GM21723 (cell line): ENCODE results near the gene MMP24OS.
"Not testable (repeated sequence)": the region's sequence is repeated elsewhere in the genome, so short reads cannot be mapped to it uniquely, and the experiment has no call there.

Experiments
- ATAC-seq: cut with Tn5 transposase; IDR thresholded peaks from one replicate; pipeline ENCODE4 v1.9.1; 2021; ENCODE audit warnings: mild to moderate bottlenecking, moderate library complexity; ENCODE audit not compliant: unreplicated experiment

Gene MMP24OS

DNA sequence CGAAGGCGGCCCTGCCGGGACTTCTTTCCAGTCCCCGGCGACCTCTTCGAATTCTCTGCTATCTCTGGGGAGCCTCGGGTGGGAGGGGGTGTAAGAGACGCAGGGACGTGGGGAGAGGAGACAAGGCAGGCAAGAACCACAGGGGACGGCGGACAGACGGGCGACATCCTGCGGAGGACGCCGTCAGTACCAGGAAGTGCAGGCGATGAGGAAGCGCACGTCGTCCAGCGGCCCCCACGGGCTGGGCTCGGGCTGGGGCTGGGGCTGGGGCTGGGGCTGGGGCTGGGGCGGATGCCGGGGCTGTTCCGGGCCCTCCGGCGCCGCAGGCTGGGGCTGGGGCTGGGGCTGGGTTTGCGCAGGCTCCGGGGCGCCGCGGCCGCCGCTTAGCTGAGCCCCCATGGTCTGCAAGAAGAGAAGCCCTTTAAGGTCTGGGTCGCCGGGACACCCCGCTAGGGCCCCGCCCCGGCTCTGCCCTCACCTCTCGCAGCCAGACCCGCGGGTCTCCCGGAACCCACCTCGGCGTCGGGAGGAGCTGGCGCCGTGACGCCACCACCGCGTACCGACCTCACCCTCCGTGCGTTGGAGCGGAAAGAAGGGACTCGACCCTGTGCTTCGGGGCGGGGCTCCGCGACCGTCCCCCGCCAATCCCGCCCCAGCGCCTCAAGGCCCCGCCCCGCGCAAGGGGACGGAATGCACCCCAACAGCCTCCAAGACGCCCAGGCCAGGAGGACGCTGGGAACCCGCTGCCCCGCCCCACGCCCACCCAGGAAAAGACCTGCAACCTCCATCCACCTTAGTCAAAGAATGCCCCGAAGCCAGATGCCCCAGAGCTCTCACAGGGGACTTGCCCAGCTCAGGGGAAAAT is at the start of gene MMP24OS:
MMP24OS (minus strand) TSS at position 592 of the 865 bp plus-strand sequence; CDS start at position 399, 193 bp downstream.
- ATAC-seq = peak; percentile 79

DNA sequence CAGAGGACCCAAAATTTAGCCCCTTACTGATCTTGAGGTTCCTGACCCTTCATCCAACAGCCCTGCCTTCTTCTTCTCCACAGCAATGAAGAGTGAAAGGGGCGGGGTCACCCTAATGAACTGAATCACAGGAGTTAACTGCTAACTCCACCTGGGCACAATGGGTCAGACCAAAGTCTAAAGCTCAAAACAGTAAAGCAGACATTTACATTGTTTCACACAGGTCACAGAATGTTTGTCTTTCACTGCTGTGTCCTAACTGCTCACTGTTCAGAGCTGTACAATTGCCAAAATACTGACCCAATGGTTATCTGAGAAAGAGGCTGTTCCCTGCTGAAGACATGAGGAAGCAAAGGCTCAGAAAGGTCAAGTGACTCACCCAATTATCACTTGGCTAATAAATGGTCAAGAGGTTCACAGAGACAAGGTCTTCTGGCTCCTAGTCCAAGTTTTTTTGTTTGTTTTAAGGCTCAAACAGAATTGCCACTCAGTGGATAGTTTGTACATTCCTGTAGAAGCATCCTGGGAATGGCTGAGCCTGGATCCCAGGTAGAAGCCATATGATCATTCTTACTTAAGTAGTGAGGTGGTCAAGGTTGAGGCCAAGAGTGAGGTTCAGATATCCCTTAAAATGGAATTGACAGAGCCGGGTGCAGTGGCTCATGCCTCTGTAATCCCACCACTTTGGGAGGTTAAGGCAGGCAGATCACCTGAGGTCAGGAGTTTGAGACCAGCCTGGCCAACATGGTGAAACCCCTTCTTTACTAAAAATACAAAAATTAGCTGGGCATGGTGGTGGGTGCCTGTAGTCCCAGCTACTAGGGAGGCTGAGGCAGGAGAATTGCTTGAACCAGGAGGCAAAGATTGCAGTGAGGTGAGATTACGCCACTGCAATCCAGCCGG is 49.4 kb upstream of the MMP24OS start:
- ATAC-seq = no peak

DNA sequence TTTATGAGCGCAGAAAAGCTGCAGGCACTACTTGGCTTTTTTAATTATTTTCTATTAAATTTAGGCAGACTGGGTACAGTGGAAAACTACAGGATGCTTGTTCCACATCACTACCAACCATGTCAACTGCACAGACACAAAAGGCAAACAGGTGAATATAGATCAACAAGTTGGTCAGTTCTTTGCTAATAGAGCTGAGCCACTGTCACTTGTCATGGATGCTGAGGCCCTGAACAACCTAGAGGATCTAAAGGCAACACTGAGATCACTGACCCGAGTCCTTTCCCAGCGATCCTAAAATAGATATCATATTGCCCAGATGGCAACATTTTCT is 48.8 kb upstream of the MMP24OS start:
- no peak for ATAC-seq

DNA sequence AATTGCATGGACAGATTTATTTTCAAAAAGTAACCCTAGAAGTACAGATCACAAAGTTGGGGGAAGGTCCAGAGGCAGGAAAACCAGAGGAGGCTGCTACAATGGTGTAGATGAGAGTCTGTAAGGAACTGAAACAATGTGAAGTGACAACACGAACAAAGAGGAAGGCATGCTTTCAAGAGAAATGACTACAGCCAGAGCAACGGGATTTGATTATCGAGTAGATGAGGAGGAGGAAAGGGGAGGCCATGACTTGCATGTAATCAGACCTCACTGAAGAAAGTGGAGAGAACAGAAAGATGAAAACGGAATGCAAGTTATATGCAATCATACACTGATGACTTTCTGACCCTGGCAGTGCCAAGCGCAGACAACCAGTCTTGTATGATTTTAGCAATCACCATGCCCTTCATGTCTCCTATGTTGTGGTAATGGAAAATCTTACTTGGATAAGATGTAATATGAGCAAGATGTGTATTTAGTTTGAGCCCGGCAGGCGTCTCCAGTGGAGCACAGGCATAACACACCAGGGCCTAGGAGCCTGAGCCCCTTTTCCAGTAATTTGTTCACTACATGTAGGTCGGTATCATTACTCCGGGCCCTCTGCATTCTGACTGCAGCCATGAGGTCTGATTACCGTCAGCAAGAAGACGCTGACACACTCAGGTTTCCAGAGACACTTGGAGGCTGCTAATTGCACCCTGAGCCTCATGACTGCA is 48.3 kb upstream of the MMP24OS start:
- no peak for ATAC-seq

DNA sequence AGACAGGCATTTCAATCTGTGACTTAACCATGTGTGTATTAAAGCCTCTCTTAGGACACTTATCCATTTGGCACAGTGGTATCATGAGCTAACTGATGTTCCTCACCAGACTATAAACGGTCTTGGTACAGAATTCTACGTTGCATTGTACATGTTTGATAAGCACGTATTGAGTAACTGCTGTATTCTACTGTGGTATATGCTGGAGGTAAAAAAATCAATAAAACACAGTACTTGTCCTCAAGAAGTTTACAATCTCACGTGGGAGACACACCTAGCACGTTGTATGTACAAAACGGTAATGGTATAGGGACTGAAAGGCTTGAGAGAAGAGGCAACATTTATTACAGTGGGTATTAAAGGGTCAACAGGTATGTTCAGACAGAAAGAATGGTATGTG is 47.5 kb upstream of the MMP24OS start:
- ATAC-seq = no peak

DNA sequence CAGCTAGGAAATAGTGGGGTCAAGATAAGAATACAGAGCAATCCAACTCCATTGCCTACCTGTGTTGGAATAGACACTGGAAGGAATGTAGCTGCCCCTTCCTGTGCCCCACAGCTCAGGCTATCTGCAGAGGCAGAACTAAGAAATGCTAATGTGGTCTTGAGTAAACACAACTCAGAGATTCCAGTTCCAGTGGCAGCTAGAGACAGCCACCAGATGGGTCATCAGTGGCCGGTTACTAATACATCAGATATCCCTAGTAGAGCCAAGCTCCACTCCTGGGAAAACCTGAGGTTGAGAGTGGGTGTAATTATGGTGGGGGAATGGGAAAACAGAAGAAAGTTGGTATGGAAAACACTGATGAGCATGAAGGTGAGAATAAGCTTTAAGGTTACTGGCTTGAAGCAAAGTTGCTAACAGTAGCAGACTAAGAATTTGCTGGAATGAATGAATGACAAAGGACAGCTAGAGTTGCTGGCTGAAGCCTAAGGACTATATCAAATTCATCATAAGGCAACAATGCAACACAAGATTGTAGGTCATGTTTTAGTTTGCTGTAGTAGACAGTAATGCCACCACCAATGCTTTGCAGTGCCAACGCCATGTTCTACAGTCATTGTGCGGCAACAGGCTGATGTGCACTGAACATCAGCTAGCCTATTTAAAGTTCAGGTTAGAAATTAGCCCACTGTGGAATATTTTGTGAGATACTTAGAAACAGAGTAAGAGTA is 42.6 kb upstream of the MMP24OS start:
- ATAC-seq = no peak

DNA sequence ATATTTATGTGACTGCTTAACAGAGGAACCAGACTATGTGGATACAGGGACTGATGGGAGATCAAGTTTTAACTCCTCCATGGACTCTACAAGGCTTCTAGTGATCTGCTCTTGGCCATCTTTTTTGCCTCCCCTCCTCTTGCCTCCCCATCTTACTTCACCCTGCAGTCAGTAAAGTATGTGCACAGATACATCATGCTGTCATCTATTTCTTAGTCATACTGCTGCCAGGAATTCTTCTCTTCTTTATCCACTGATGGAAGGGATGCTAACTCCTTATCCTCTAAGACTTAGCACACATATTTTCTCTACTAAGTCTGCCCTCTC is 41.9 kb upstream of the MMP24OS start:
- ATAC-seq = no peak

DNA sequence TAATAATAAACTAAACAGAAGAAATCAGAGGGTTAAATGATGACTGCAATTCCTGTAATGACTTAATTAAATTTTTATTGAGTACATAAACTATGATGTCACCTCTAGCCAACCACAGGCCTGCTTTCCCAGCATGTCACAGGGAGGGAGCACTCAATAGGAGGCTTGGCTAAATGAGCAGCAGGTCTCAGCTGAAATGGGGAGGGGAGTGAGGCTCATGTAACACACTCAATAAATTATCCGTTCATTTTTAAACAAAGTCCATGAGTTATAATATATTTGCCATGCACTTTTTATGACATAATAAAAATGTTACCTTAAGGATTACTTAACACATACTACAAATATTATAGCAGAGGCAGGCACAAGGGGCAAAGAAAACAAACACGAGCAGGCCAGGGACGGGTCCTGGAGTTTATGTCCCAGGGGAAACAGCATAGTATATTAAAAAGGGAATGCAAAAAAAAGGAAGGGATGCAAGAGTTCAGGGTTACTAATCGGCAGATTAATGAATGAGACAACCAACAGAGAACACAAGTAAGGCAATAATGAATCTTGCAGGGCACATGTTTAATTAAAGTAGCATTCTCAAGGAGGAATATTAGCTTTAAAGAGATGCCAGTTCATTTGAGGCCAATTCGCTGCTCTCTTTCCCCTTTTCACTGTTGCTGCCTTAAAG is 41.4 kb upstream of the MMP24OS start:
- no peak for ATAC-seq

DNA sequence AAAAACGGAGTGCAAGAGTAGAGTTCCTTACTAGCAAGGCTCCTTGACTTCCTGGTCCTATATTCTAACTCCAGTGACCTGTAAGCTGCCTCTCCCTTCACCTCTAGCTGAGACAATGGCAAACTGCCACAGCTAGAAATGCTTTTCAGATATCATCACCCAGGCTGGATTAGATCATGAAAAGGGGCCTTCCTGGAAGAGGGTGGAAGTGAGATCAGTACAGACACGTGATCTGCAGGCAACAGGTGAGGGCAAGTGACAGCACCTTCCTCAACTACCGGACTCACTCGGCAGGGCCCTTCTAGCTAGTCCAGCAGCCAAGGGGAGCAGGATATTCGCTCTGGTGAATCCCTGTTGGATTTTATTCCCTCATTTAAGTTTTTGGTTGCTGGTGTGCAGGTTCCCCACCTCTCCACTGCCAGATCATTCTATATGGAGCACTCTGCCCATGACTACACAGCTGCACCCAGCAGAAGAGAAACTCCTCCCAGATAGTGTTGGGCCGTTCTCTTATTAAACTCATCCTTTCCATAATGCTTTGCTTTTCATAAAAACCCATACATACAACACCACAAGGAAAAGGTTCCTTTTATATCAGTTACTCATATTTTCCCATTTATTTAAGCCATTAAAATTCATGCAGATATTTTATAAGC is 40.7 kb upstream of the MMP24OS start:
- ATAC-seq = no peak

DNA sequence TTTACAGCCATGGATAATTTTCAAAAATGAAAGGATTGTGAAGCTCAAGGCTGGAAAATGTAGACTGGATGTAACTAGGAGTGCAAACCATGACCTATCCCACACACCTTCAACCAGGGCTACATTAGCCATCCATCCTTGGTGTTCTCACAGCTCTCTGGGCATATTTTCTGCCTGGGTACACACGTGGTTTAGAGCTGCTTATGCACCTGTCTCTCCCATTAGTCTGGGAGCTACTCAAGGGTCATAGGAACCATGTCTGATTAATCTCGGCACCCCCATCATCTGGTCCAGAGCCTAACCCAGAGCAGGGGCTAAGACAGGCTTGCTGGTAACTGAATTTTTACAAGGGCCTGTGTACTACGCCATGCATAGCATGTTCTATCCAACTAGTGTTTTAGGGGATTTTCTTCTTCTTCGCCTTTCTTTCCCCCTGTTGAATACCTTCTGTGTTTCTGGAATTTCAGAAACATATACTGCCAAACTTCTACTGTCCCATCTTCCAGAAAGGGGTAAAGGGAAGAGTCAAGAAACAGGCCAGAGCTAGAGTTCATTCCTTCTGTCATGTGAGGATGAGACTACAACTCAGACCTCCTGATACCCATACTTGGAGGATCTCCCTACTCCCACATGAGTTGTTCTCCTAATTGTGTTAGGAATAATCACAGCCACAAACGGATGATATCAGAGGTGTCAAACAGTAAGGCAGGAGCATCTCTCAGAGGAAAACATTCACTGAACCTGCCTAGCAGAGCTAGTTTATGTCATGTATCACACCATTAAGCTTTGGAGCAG is 39.7 kb upstream of the MMP24OS start:
- ATAC-seq = no peak

DNA sequence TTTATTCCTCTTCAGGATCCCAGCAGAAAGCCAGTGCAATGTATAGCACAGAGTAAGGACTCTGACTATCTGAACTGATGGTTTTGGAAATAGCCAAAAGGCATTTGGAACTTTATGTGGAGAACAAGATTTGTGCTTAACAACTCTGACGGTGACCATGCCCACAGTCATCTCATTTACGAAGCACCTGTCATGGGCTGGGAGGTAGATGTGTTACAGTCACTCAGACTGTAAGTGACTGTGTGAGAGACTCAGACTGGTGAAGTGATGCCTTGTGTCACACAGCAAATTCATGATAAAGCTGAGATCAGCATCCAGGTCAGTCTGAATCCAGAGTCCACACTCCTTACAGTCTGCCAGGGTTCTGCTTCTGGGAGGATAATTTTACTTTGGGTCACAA is 38.2 kb upstream of the MMP24OS start:
- ATAC-seq = no peak

DNA sequence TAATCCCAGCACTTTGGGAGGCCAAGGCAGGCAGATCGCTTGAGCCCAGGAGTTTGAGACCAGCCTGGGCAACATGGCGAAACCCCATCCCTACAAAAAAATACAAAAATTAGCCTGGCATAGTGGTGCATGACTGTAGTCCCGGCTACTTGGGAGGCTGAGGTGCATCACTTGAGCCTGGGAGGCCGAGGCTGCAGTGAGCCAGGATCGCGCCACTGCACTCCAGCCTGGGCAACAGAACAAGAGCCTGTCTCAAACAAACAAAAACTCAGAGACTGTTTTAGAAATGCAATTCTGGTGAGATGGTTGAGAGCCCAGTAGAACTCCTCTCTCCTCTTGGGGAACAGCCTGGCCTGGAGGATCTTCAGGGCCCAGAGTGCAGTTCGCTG is 37.7 kb upstream of the MMP24OS start:
- ATAC-seq = not testable (repeated sequence)

DNA sequence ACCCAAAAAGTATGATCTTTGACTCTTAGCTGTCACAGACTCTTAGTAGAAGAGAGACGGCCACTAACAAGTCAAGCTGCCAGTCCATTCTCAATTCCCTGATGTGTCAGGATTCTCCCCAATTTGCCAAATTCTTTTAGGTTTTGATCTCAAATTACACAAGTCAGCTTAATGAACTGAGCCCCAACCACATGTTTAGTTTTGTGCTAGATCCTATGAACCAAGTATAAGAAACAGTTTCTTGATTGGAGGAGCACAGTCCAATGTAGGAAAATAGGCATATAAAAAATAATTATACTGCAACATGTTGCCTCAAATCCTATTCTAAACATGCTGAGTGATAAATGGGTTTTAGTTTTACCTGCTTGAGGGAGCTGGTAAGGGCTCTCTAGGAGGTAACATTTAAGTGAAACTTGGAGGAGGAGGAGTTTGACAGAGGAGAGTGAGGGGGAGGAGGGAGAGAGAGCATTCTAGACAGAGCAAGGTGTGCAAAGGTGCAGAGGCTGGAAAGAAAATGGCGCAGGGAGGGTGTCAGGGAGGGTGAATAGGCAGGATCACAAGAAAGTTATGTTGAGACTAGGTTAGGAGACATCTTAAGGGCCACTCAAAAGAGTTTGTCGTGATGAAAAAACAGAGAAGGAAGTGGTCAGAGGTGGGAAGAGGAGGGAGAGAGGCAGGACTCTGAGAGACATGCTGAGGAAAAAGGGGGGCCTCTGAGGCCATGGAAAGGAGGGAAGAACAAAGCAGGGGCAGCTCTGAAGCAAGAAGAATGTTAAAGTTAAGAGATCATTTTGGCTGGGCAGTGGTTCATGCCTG is 37.1 kb upstream of the MMP24OS start:
- no peak for ATAC-seq

DNA sequence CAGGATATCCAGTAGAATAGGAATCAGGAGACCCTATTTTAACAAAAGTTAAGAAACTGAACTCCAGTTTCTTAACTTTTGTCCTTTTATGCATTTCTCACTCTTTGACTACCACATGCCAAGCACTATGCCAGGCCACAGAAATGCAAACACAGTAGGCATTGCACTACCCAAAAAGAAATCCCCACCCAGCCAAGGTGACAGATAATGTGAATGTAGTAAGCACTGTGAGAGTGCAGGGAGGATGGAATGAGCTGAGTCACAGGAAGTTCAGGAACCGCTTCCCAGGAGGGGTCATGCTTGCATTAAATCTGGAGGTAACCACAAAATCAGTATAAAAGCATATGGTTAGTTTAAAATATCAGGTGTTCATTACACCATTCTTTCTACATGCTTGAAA is 34.4 kb upstream of the MMP24OS start:
- no peak for ATAC-seq

DNA sequence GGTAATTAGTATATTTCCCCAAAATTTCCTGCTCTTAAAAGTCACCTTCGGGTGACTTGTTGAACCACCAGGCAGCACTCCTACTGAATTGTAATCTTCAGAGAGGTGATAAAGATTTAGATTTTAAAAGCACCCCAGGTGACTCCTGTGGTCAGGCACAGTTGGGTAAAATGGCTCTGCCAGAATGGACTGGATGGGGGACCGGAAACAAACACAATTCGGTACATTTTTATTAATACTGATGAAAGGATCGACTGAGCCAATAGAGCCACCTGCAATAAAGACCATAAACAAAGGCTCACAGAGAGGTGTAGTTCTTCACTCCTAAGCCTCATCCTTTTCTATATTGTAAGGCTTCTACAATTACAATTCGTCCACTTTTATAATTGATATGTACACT is 33.9 kb upstream of the MMP24OS start:
- ATAC-seq = no peak

DNA sequence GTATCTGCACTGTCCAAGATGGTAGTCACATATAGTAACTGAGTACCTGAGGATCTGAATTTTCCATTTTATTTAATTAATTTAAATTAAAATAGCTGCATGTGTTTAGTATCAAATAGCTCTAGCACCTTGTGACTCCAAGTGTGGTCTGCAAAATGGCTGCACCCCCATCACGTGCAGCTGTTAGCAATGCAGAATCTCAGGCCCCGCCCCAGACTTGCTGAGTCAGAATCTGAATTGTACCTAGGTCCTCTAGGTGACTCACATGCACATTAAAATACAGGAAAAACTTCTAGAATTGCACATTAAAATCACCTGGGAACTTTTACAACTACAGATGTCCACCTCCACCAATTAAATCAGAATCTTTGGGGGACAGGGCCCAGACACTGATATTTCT is 33.5 kb upstream of the MMP24OS start:
- ATAC-seq = no peak

DNA sequence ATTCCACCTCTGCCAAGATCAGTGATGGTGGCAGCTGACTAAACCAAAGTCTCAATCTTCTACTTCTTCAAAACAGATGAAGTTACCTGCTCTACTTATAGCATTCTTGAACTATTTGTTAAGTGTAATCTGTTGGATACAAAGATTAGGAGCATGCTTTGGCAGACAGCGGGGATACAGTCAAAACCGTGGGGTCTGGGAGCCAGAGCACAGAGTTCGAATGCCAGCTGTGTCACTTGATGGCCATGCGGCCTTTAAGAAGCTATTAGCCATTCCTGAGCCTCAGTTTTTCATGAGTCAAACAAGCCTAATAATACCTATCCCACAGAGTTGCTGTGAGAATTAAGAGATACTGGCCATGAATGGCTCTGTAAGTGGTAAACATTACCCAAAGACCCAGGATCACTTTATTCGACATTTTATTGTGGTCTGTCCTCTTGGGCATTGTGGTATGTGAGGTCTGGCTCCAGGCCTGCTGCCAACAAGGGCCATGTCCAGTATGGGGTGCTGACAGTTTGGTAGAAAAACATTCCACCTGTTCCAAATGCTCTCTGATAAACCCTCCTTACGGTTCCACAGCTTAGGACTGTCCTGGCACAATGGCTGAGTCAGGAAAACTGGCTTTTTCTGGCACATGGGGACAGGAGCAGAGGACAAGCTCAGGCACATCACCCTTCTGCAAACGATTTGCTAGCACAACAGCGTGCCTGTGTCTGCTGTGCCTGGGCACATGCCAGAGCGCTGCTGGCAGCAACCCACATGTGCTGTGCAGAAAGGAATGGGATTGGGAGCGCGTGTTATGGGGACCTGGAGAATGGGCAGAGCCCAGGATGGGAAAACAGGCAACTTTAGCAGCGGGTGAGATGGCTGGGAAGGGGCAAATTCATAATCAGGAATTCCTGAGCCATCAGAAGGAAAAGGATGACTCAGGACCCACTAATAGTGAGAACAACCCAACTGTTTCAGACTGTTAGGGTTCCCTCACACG is 30.0 kb upstream of the MMP24OS start:
- ATAC-seq = no peak
